Caco-2 (cell line): ENCODE data around the gene OTUD6A. TPM values are rescaled to one million over a fixed set of nuclear protein-coding genes. Genes with fewer than 3 reads are reported as not detected.

Experiments
- BruUV-seq: library from RNA; stranded (reverse); fragments of 400-500 nt; replicated peaks from 2 replicates; lab custom pipeline; 2021; lab: Mats Ljungman, UMichigan
- CTCF ChIA-PET: fragments of 300-600 bp; sonication (Branson Sonifier 250); formaldehyde crosslinking; loops from one replicate; lab custom pipeline; 2022; ENCODE audit warnings: antibody characterized with exemption; lab: Charles Lee
- POLR2A ChIA-PET: fragments of 300-600 bp; sonication (Branson Sonifier 250); formaldehyde crosslinking; loops from one replicate; lab custom pipeline; 2022; ENCODE audit warnings: antibody characterized with exemption; lab: Charles Lee
- DNase-seq, 2 experiments: peaks; one replicate each; pipeline versions ENCODE4 v3.0.0 to v3.0.0-alpha.2; 2020 to 2022
- H3K27me3 ChIP-seq: replicated peaks from 2 replicates; pipeline ENCODE4 v1.6.0; 2011; ENCODE audit warnings: low read length; ENCODE audit not compliant: control insufficient read depth, insufficient read depth
- H3K36me3 ChIP-seq: 2 replicates; pipeline ENCODE4 v1.5.1; 2011; ENCODE audit warnings: low read length; ENCODE audit not compliant: control insufficient read depth, insufficient read depth
- H3K4me1 ChIP-seq: fragments of 250-450 bp; sonication (Bioruptor Pico); 2 replicates; pipeline ENCODE4 v1.5.1; 2020; ENCODE audit warnings: mild to moderate bottlenecking
- H3K4me3 ChIP-seq: 2 replicates; pipeline ENCODE4 v1.5.1; 2011; ENCODE audit warnings: low read depth, mild to moderate bottlenecking, control low read depth, low read length
- H3K9me3 ChIP-seq: fragments of 250-450 bp; sonication (Bioruptor Pico); 2 replicates; pipeline ENCODE4 v1.5.1; 2020; ENCODE audit warnings: mild to moderate bottlenecking, moderate library complexity
- H3K27ac Mint-ChIP-seq: one replicate; pipeline ENCODE4 v1.8.0; 2022; ENCODE audit warnings: mixed read lengths; ENCODE audit not compliant: unreplicated experiment
- H3K27me3 Mint-ChIP-seq: one replicate; pipeline ENCODE4 v1.8.0; 2022; ENCODE audit warnings: mixed read lengths; ENCODE audit not compliant: insufficient read depth, unreplicated experiment
- H3K36me3 Mint-ChIP-seq: one replicate; pipeline ENCODE4 v1.8.0; 2022; ENCODE audit warnings: mild to moderate bottlenecking, mixed read lengths; ENCODE audit not compliant: insufficient read depth, unreplicated experiment
- H3K4me1 Mint-ChIP-seq: one replicate; pipeline ENCODE4 v1.8.0; 2022; ENCODE audit warnings: low read depth, mixed read lengths; ENCODE audit not compliant: unreplicated experiment
- H3K4me3 Mint-ChIP-seq: one replicate; pipeline ENCODE4 v1.8.0; 2022; ENCODE audit warnings: mild to moderate bottlenecking, moderate library complexity, mixed read lengths; ENCODE audit not compliant: unreplicated experiment
- H3K9me3 Mint-ChIP-seq: one replicate; pipeline ENCODE4 v1.8.0; 2022; ENCODE audit warnings: mixed read lengths; ENCODE audit not compliant: unreplicated experiment
- intact Hi-C: fragments of 100-400 bp; cut with micrococcal nuclease; formaldehyde crosslinking; loops from one replicate; pipeline ENCODE4 v1.10.0; 2022; ENCODE audit not compliant: unreplicated experiment
- total RNA-seq: library from RNA; stranded (reverse); gene quantifications from 2 replicates; pipeline ENCODE4 v1.2.3, GENCODE V29; 2022
- TF ChIP-seq, protein P1 (sequence below), 2 experiments: fragments of 200-600 bp in 1 of 2; IDR thresholded peaks; 1 replicate in 1 of 2; 2 replicates in 1 of 2; pipeline versions ENCODE4 v1.5.1 to v1.8.0; 2011 to 2022; ENCODE audit warnings: antibody characterized with exemption in 1 of 2, control low read depth in 1 of 2, inconsistent platforms in 1 of 2, low read depth in 1 of 2, low read length in 1 of 2, mild to moderate bottlenecking in 1 of 2, moderate library complexity in 1 of 2; ENCODE audit not compliant: insufficient read depth in 1 of 2, severe bottlenecking in 1 of 2, unreplicated experiment in 1 of 2

OTUD6A gene
- total RNA-seq, 1 experiment from 2014 or later: not detected

DNA sequence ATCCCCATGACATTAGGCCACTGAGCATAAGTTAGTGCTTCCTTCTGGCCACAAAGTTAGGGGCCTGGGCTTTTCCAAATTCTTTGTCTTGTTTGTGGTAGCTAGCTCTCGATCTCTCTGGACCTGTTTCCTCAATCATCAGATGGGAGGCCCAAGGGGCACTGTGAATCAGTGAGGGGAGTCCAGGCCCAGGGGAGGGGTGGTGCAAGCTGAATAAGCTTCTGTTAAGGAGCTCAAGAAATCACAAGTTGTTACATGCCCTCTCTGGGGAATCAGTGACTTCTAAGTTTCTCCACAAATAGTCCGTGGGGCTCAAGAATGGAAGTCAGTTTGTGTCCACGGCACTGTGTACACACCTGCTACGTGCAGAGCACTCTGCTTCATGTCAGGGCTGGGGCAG lies 27.6 kb upstream of the OTUD6A start:
- no peaks in the 10 kb centered on the region for H3K36me3 ChIP-seq

DNA sequence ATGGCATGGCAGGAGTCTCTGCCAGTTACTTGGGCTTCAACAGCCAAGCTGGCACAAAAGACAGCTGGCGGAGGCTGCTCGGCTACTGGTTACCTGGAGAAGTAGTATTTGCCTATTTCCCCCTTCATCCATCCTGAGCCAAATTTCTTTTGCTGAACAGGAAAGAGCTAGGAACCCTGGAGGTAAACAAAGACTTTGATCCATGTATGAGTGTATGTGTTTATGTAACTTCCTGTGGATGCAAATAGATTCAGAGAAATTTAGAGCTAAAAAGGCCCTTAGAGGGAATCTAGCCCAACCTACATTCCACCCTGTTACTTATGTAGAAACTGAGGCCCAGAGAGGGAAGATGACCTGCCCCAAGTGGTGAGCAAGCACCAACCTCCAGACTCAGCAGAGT lies 23.7 kb upstream of the OTUD6A start:
- H3K27me3 ChIP-seq: no peaks in the 10 kb centered on the region
- POLR2A ChIA-PET: no interaction called here
- Mint-ChIP-seq H3K36me3 (no peaks in the 10 kb centered on the region), H3K27me3 (no peaks in the 10 kb centered on the region), H3K4me1 (peaks cover 4% of the 10 kb centered on the region), H3K27ac (no peak overlapping the region), H3K4me3 (no peak overlapping the region), H3K9me3 (no peaks in the 10 kb centered on the region)
- TF ChIP-seq, protein P1, sequence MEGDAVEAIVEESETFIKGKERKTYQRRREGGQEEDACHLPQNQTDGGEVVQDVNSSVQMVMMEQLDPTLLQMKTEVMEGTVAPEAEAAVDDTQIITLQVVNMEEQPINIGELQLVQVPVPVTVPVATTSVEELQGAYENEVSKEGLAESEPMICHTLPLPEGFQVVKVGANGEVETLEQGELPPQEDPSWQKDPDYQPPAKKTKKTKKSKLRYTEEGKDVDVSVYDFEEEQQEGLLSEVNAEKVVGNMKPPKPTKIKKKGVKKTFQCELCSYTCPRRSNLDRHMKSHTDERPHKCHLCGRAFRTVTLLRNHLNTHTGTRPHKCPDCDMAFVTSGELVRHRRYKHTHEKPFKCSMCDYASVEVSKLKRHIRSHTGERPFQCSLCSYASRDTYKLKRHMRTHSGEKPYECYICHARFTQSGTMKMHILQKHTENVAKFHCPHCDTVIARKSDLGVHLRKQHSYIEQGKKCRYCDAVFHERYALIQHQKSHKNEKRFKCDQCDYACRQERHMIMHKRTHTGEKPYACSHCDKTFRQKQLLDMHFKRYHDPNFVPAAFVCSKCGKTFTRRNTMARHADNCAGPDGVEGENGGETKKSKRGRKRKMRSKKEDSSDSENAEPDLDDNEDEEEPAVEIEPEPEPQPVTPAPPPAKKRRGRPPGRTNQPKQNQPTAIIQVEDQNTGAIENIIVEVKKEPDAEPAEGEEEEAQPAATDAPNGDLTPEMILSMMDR (IDR thresholded peaks at IDR 0.05; ENCODE audit: insufficient read depth in 1 of 2, low read depth in 1 of 2, low read length in 1 of 2, severe bottlenecking in 1 of 2, unreplicated experiment in 1 of 2): no peak
- no peaks in the 10 kb centered on the region for H3K36me3 ChIP-seq
- CTCF ChIA-PET: no interaction called here
- no peaks in the 10 kb centered on the region for H3K4me1 ChIP-seq
- intact Hi-C loops: no loop called here
- no peak for DNase-seq
- no peaks in the 10 kb centered on the region for H3K9me3 ChIP-seq
- no peak overlapping the region for H3K4me3 ChIP-seq
- no TSS peak for BruUV-seq

More for the DNA sequence above, 27.6 kb upstream of the OTUD6A start:
- intact Hi-C loops: loop anchor here (5.0 kb wide), 1 partner anchor 63 kb away; no protein-coding TSS in a partner anchor
- no peak for DNase-seq
- Mint-ChIP-seq H3K4me3 (no peak overlapping the region), H3K27me3 (no peaks in the 10 kb centered on the region), H3K9me3 (no peaks in the 10 kb centered on the region), H3K4me1 (peaks cover 4% of the 10 kb centered on the region), H3K36me3 (no peaks in the 10 kb centered on the region), H3K27ac (no peak overlapping the region)
- ChIA-PET POLR2A (no interaction called here), CTCF (no interaction called here)
- no TSS peak for BruUV-seq
- no peaks in the 10 kb centered on the region for H3K9me3 ChIP-seq
- no peak overlapping the region for H3K4me3 ChIP-seq
- TF ChIP-seq, protein P1 (IDR thresholded peaks at IDR 0.05; ENCODE audit: insufficient read depth in 1 of 2, low read depth in 1 of 2, low read length in 1 of 2, severe bottlenecking in 1 of 2, unreplicated experiment in 1 of 2): no peak
- H3K4me1 ChIP-seq: no peaks in the 10 kb centered on the region
- H3K27me3 ChIP-seq: no peaks in the 10 kb centered on the region

DNA sequence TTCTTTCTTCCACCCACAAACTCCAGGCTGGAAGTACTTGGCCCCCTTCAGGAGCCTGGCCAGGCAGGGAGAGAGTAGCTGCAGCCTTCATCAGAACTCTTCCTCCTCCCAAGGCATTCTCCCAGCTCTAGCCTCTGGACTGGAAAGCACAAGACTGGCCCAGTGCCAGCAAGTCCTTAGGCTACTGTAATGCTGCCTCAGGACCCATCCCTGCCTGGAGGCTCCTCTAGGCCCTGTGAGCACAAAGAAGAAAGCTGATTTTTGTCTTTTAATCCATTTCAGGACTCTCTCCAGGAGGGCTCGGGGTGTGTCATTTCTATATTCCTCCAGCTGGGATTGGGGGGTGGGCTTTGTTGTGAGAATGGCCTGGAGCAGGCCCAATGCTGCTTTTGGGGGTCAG lies 23.3 kb upstream of the OTUD6A start:
- no TSS peak for BruUV-seq
- no peaks in the 10 kb centered on the region for H3K27me3 ChIP-seq
- Mint-ChIP-seq H3K4me1 (peaks cover 4% of the 10 kb centered on the region), H3K27ac (no peak overlapping the region), H3K9me3 (no peaks in the 10 kb centered on the region), H3K4me3 (no peak overlapping the region), H3K36me3 (no peaks in the 10 kb centered on the region), H3K27me3 (no peaks in the 10 kb centered on the region)
- no peaks in the 10 kb centered on the region for H3K9me3 ChIP-seq
- H3K4me1 ChIP-seq: no peaks in the 10 kb centered on the region
- CTCF ChIA-PET: no interaction called here
- TF ChIP-seq, protein P1 (IDR thresholded peaks at IDR 0.05; ENCODE audit: insufficient read depth in 1 of 2, low read depth in 1 of 2, low read length in 1 of 2, severe bottlenecking in 1 of 2, unreplicated experiment in 1 of 2): no peak
- no peaks in the 10 kb centered on the region for H3K36me3 ChIP-seq
- H3K4me3 ChIP-seq: no peak overlapping the region
- POLR2A ChIA-PET: no interaction called here
- DNase-seq: no peak
- intact Hi-C loops: no loop called here
